ENCODE results near the gene HIBADH.
"Not testable (repeated sequence)": the region's sequence is repeated elsewhere in the genome, so short reads cannot be mapped to it uniquely, and the experiment has no call there.

Gene HIBADH

DNA sequence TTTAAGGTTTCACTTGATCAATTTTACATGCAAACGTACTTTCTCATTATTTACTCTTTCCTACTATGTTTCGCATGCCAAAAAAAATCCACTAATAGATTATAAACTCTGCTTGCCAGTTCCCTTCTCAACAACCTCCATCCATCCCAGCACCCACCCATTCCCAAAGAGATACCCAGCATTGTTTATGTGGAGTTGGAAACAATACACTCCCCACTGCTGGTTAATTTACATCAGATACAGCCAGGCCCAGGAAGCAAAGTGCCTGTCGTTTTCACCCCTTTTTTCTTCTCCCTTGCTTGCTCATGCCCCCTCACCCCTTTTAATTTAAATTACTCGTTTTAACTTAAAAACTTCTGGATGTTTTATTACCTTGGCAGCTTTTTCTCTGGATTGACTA, 59.9 kb downstream of the HIBADH start:
- DNase-seq (ENCODE audit: low read depth in 1 of 2, low spot score in 1 of 2): no peak

DNA sequence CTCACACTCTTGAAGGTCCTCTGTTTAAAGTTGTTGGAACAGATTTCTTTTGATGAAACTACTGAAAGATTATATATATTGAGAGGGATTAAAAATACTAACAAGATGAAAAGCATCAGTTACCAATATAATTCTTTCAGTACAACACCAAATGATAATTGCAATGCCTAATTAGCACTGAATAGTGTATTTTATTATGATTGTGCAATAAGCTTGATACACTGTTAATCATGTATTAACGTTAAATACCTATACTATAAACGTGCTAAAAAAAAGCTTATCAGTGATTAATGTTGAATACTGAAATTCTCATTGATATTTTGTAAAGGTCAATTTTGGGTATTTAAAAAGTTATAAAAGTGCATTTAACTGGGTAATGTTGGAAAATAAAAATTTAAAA, 61.5 kb downstream of the HIBADH start:
- no peak for DNase-seq (ENCODE audit: low read depth in 1 of 2, low spot score in 1 of 2)

DNA sequence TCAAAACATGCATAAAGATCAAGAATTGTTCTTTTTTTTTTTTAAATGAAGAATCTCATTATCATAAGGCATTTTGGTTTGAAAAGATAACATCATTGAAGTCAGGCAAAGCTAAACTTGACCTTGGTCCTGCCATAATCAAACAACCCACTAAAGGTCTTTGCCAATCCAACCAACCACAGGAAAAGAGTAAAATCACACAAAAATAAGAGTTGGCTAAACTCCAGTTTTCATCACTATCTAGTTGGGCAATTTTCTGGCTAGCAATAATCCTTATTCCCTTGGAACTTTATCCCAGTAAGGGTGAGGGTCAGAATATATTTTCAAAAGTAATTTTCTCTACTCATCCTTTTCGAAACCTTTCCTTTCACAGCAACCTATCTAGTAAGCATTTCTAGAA, 62.4 kb downstream of the HIBADH start:
- DNase-seq (ENCODE audit: low read depth in 1 of 2, low spot score in 1 of 2): no peak

DNA sequence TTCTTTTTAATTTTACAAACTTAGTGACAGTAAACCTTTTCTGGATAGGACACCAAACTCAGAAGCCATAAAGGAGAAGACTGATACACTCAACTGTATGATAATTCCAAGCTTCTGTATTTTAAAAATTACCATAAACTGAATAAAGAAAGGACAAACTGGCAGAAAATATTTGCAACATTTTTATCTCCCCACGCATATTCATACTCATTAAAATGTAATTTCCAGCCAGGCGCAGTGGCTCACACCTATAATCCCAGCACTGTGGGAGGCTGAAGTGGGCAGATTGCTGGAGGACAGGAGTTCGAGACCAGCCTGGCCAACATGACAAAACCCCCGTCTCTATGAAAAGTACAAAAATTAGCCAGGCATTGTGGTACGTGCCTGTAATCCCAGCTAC, 67.7 kb downstream of the HIBADH start:
- no peak for DNase-seq (ENCODE audit: low read depth in 1 of 2, low spot score in 1 of 2)

DNA sequence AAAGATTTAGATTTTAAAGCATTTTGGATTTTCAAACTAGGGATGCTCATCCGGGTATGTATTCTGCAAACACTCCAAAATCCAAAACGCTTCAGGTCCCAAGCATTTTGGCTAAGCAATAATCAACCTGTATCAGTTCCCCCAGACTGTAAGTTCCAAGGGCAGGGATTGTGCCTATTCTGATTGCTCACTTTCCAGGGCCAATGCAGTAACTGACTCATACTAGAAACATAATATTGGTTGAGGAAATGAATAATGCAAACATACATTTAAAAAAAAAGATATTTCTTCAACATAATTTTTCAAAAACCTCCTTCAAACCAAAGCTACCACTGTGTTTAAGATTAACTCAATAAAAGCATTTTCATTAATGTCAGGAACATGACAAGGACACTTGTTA, 69.5 kb downstream of the HIBADH start:
- no peak for DNase-seq (ENCODE audit: low read depth in 1 of 2, low spot score in 1 of 2)

DNA sequence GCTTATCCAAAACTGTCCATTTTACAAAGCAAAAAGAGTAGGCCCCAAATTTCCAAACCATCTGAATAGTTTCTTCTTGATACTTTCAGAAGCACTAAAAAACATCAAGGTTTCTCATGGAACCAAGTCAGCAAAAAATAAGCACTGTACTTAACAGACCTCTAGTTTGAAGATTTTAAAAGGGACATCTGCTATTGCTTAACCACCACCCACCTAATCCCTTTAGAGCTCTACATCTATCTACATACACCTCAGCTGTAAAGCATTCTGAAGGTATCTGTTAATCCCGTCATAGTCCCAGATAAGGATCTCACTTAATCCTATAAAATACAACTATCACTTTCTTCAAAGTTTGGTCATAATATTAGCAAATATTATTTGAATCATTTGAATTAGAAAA, 72.3 kb downstream of the HIBADH start:
- no peak for DNase-seq (ENCODE audit: low read depth in 1 of 2, low spot score in 1 of 2)

DNA sequence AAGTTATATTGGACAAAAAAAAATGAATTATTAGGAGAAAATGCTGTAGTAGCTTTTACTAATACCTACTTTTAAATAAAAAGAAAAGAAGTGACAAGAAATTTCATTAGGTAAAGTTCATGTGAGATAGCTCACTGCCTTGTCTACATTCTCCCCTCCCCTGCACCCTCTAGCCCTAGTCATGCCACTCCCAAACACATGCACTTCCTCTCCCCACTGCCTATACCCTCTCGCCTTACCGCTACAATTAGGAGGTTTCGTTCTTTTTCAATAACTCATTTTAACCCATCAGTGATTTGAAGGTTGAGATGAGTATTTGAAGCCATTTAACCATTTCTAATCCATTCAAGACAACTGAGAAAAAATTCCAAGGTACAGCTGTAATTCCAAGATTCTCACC, 75.3 kb downstream of the HIBADH start:
- DNase-seq (ENCODE audit: low read depth in 1 of 2, low spot score in 1 of 2): no peak

DNA sequence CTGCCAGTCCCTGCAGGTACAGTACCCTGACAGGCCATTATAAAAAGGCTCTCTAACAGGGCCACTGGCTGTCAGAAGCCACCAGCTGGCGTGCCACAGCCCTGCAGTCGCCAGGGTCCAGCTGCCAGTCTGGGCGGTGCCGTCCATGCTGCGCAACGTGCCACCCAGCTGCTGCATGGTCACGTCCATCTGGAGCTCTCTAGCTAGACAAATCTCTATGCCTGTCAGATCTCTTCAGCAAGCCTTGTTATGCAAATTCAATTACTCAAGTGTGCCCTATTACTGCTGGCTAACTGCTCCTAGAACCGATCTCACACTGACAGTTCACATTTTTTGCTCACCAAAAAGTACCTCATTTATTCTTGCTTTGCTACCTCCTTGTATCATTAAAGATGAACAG, 75.9 kb downstream of the HIBADH start:
- DNase-seq (ENCODE audit: low read depth in 1 of 2, low spot score in 1 of 2): no peak

DNA sequence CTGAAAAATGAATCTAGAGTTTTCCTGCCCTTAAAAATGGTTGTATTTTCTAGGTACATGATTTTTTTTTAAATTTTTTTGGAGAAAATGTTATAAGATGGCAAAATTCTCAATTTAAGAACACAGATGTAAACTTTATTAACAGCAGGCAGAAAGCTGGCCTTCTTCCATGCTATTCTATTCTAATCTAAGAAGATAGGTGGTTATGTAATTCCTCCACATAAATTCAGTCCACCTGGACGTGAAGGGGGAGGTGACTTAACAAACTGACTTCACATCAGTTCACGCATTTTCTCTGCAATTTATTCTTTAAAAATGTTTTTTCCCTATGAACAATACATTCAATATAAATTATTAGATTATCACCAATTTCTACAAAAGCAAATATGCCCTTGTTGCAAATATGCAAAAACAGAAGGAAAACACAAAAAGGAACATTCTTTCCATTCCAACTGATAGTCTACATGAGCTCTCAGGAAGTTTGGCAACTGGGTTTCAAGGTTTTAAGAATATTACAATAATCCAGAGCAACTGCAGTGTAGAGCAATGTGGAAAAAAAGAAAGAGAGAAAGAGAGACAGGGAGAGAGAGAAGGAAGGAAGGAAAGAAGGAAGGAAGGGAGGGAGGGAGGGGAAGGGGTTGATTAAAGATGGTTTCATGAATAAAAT, 76.8 kb downstream of the HIBADH start:
- DNase-seq (ENCODE audit: low read depth in 1 of 2, low spot score in 1 of 2): no peak

DNA sequence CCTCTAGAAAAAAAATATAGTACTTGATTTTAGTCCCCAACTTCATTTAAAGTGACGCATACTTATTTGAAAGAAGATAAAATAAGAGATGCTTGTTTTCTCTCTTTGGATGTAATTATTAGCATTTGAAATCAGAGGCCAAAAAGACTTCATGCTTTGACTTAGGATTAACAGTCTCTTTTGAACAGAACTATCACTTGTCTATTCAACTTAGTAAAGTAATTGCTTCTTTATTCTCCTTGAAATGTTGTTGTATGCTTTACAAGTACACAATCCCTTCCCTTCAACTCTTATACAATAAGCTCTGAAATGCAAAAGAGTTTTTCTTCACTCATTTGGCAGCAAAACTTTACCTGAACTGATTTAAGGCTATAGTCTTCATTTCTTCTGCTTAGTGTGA, 80.8 kb downstream of the HIBADH start:
- DNase-seq (ENCODE audit: low read depth in 1 of 2, low spot score in 1 of 2): no peak

DNA sequence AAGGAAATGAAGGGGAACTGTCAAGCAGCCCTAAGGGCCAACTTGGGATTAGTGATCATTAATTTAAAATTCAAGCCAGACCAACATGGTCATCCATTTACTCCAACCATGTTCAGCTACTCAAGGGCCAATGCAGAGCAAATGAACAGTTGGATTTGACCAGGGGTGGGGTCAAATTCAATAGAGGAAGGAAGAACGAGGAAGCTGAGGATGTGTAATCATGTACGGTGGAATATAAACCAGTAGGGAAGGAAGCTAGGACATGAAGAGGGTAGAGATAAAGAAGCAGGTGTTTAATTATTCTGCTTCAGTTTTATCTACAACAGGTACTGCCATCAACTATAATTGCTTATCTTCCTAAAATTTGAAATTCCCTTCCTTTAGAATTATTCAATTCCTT, 81.6 kb downstream of the HIBADH start:
- no peak for DNase-seq (ENCODE audit: low read depth in 1 of 2, low spot score in 1 of 2)

DNA sequence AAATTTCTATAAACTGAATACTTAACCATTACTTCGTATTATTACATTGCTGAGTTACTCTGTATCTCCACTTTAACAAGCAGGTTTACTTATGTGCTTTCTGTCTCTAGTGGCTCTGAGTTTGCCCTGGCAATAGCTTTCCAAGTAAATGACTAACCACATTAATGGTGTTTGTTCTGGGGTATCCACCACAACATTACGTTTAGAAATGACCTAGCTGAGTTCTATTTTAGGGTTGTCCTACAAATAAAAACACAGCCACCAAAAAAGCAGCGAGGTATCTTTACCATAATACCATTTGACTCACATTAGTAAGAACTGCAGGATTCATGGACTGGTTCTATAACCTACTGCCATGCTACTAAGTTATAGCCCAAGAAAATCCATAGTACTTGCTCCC, 83.1 kb downstream of the HIBADH start:
- DNase-seq (ENCODE audit: low read depth in 1 of 2, low spot score in 1 of 2): no peak

DNA sequence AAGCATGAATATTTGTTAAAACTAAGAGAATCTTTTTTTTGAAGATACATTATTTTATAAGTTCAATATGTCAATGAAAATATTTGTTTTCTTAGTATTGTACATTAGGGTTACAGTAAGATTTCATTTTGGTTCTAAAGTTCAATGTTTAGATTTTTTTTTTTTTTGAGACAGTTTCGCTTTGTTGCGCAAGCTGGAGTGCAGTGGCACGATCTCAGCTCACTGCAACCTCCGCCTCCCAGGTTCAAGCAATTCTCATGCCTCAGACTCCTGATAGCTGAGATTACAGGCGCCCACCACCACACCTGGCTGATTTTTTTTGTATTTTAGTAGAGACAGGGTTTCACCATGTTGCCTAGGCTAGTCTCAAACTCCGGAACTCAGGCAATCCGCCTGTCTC, 84.5 kb downstream of the HIBADH start:
- DNase-seq (ENCODE audit: low read depth in 1 of 2, low spot score in 1 of 2): not testable (repeated sequence)

DNA sequence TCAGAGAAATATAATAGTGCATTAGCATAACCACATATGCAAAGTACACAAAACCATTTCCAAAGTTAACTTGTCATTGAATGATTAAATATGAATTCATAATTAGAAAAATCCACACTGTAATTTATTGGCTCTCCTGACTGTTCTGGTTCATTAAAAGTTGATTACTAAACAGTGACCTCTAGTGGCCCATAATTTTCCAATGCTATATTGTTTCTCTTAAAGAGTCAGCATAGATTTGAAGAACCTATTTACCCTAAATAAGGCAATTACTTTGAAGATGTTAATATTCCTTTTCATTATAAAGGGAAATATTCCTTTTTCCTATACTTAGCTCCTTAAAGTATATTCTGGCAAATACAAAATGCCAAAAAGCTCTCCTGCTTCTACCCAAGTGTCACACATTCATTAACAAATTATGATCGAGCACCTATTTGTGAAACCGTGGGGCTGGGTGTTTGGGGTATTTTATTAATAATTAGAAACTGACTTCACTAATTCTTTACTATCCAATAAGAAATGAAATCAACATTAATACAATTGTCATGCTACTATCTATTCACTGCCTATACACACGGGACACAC, 86.2 kb downstream of the HIBADH start:
- DNase-seq (ENCODE audit: low read depth in 1 of 2, low spot score in 1 of 2): no peak

DNA sequence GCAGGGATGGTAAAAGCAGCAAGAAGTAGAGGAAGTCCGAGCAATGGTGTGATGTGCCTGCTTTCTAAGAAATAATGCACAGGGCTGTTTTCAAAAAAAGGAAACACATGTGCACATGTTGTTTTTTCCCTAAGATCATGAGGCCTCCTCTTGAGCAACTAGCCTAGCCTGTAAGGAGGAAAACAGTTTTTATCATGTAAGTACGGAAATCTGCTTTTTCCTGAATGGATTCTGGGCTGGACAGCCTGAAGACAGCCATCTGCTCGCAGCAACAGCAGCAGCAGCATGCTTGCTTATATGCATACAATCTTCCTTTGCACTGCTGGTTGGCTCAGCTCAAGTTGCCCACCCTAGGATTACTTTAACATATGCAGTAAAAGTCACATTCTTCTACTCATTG, 87.1 kb downstream of the HIBADH start:
- DNase-seq (ENCODE audit: low read depth in 1 of 2, low spot score in 1 of 2): no peak

DNA sequence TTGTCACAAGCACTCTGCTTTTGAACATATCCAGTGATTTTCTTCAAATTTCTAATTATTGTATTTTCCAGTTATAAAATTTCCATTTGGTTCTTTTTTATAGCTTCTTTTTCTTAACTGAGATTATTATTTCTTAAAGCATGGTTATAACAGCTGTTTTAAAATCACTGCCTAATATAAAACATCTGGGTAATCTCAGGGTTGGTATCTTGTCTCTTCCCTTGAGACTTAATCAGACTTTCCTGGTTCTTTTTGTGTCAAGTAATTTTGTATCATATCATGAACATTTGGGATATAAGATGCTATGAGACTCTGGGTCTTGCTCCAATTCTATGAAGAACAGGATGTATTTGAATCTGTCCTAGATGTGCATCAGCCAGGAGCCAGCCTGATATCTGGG, 93.6 kb downstream of the HIBADH start:
- no peak for DNase-seq (ENCODE audit: low read depth in 1 of 2, low spot score in 1 of 2)

DNA sequence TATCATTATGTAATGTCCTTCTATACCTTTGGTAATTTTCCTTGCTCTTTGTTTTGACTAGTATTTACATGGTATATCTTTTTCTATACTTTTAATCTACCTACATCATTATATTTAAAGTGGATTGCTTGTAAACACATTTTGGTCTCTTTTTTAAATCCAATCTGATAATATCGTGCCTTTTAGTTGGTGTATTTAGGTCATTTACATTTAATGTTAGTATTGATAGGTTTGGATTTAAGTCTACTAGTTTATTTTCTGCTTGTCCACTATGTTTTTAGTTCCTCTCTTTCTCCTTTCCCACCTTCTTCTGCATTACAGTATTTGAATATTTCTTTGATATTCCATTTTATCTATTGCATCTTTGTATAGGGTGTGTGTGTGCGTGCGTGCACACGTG, 95.4 kb downstream of the HIBADH start:
- no peak for DNase-seq (ENCODE audit: low read depth in 1 of 2, low spot score in 1 of 2)

DNA sequence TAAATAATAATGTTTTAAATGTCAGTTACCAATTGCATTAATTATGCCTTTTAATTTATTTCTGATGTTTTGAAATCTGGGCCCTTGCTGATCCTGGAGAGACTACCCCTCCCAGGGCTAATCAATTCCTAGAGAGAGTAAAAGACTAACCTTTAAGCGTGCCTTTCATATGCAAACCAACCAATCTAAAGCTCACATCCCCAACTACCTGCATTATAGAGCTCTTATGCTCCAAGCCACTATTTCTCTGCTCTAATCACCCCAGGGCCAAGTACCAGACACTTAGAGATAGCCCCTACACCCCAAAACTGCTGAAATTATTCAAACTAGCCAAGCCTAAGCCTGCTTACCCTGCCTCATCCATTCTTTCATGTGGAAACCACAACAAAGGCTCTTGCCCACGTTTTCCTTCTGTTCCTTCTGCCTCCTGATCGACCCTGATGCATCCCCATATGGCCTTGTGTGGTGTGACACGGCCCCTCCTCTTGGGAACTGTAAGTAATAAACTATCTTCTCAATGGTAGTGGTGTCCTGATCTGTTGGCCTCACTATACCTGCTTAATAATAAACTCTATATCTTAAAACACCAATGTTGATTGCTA, 97.7 kb downstream of the HIBADH start:
- DNase-seq (ENCODE audit: low read depth in 1 of 2, low spot score in 1 of 2): no peak

DNA sequence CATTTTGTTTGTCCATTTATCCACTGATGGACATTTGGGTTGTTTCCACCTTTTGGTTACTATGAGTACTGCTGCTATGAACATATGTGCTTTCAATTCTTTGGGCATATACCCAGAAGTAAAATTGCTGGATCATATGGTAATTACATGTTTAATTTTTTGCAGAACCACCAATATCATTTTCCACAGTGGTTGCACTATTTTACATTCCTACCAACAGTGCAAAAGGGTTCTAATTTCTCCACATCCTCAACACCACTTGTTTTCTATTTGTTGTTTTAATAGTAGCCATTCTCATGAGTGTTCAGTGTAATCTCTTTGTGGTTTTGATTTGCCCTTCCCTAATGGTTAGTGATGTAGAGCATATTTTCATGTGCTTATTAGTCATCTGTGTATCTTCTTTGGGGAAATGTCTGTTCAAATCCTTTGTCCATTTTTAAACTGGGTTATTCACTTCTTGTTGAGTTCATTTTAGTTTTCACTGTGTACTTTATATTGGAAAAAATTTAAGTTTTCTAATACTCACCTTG, 101.9 kb downstream of the HIBADH start:
- DNase-seq (ENCODE audit: low read depth in 1 of 2, low spot score in 1 of 2): no peak

DNA sequence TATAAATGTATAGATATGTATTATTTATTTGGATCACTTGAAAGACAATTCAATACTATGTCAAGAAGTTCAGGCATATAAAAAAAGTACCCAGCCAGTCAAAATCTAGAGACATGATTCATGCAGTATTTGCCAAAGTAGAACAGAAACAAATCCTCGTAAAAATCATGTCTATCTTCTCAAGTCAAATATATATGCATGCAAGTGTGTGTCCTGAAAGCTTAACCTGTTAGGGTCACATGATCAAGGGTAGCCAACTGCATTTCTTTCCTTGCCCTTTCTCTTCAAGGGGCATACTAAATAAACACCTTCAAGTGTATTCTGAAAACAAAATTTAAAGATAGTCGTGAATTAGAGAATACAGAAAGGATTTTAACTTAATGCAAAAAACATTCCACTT, 107.0 kb downstream of the HIBADH start:
- DNase-seq (ENCODE audit: low read depth in 1 of 2, low spot score in 1 of 2): no peak

DNA sequence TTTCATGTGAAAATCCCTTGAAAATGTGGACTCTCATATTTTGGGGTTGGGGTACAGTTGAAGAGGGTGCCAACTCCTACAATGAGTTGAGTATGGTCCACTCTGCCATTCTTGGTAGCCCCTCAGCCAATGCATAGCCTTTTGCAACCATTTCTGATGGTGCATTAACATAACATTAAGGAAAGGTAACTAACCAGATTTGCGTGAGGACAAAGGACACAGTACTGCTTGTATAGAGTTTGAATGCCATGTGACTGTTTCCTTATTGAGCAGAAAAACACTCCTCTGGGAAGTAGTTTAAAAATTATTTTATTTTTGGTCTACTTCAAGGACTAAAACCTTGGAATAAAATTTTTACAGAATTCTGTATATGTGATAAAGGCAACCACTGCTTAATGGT, 107.9 kb downstream of the HIBADH start:
- no peak for DNase-seq (ENCODE audit: low read depth in 1 of 2, low spot score in 1 of 2)

DNA sequence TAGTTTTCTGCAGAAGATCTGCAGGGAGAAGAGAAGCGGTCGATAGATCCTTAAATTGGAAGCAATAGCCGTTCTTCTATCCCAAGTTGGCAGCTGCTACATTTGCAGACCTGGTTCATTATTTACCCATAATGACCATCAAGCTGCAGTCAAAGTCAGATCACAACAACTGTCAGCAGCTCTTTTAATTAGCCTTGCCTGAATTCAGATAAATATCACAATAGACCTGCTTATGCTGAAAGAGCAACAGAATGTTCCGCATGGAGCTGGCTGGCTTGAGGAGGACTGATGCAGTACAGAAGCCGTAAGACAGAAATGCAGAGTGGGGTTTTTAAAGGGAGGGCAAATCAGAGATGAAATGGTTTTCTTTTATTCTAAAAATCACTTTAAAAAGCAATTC, 109.4 kb downstream of the HIBADH start:
- no peak for DNase-seq (ENCODE audit: low read depth in 1 of 2, low spot score in 1 of 2)

All from stimulated activated CD4-positive, alpha-beta T cell treated with anti-CD3 and anti-CD28 coated beads, Interleukin-15, amount 100 ng/mL, for 1 hour (primary cell).